Inferior parietal cortex (tissue), 1 donor: ENCODE measurements around the gene SRCIN1.
A peak's percentile ranks its signal among the peaks of the same experiment; 100 is the strongest.
"Not testable (repeated sequence)": the region's sequence is repeated elsewhere in the genome, so short reads cannot be mapped to it uniquely, and the experiment has no call there.

Experiments used
- DNase-seq: peaks from one replicate; pipeline ENCODE4 v3.0.0-alpha.2; 2016; ENCODE audit errors: extremely low spot score

SRCIN1 gene

GRCh38 chr17:38508954-38509771 is 96.6 kb downstream of the SRCIN1 start:
- DNase-seq: peak; percentile 74

DNA sequence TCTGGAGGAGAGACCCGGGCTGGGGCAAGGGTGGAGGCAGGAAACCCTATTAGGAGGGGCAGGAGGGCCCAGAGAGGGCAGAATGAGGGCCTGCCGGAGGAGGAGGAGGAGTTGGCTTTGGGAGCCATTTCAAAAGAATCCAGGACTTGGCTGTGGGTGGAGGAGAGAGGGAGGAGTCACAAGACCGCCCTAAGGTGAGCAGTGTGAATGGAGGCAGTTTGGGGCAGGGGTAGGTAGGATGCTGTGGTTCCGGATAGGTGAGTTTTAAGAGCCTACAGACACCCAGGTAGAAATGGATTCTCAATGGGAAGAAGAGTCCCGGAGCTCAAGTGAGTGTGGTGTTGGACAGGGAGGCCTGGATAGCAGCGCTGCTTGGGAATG is 97.2 kb downstream of the SRCIN1 start:
- DNase-seq: no peak

- DNase-seq: no peak
These were observed 97.7 kb downstream of the SRCIN1 start for GRCh38 chr17:38507921-38508569.

- DNase-seq: no peak
These were observed 98.3 kb downstream of the SRCIN1 start for GRCh38 chr17:38507436-38507835.

DNA sequence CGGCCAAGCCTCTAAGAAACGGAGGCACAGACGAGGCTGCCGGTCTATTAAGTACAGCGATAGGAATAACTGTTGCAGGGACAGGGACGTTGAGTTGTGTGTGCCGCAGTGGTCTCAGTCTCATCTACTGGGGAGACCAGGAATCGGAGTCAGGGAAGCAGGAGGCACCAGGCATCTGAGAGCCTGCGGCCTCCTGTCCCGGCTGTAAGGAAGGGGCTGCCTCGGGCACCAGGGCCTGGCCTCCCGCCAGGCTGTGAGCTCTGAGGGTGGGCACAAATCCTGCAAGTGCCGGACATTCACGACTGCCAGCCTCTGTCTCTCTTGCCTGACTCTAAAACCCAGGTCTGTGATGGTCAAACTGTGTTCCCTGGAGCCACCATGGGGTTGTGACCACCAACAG is 101.5 kb downstream of the SRCIN1 start:
- no peak for DNase-seq

GRCh38 chr17:38503286-38503913 is 102.4 kb downstream of the SRCIN1 start:
- DNase-seq: not testable (repeated sequence)

GRCh38 chr17:38501718-38502117 is 104.0 kb downstream of the SRCIN1 start:
- DNase-seq: not testable (repeated sequence)

- not testable (repeated sequence) for DNase-seq
These were observed 106.5 kb downstream of the SRCIN1 start for GRCh38 chr17:38499230-38499629.

DNA sequence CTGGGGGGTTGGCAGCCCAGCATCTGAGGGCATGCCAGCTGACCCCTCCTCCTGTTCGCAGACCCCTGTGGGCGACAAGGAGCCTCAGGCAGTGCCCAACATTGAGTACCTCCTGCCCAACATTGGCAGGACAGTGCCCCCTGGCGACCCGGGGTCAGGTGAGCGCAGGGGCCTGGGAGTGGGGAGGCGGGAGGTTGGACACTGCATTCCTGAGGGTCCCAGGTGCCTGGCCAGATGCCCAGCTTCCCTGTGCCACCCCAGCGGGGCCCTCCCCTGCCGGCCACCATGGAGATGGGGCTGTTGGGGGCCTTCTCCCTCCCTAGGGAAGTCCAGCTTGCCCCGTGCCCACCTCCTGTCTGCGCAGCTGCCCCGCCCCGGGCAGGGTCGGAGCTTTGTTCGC is 107.4 kb downstream of the SRCIN1 start:
- DNase-seq: no peak

DNA sequence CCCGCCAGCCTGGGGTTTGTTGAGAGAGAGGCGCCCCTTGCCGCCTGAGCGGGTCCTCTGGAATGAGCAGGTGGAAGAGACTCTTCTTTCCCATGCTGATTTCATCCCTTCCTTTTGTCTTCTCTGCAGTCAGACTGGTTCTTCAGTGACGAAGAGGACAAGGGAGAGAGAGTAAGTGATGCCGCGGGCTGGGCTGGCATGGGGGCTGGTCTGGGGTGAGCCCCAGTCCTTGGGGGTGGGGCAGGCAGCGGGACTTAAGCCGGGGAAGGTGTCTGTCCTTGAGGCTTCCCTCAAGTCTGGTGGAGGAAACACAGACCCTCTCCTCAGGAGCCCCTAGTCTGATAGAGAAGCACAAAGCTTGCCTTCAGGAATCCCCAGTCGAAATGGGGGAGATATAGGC is 108.1 kb downstream of the SRCIN1 start:
- not testable (repeated sequence) for DNase-seq

- DNase-seq: not testable (repeated sequence)
These were observed 111.6 kb downstream of the SRCIN1 start for GRCh38 chr17:38494152-38494551.

- DNase-seq: peak; percentile 88
These were observed 113.4 kb downstream of the SRCIN1 start for GRCh38 chr17:38492067-38493040.

- not testable (repeated sequence) for DNase-seq
These were observed 114.2 kb downstream of the SRCIN1 start for GRCh38 chr17:38491346-38492066.

- not testable (repeated sequence) for DNase-seq
These were observed 116.0 kb downstream of the SRCIN1 start for GRCh38 chr17:38489774-38490173.

- not testable (repeated sequence) for DNase-seq
These were observed 120.0 kb downstream of the SRCIN1 start for GRCh38 chr17:38485681-38486298.

DNA sequence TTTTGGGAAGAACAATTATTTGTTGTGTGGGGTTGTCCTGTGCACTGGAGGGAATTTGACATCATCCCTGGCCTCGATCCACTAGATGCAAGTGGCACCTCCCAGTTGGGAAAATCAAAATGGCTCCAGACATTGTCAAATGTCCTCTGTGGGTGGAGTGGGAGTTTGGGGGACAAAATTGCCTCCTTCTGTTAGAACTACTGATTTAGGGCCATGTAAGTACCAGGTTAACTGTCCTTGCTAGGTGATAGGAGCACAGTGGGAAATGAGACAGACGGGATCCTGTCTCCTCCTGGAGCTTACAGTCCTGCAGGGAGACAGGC is 120.6 kb downstream of the SRCIN1 start:
- DNase-seq: no peak

GRCh38 chr17:38484242-38485145 is 121.3 kb downstream of the SRCIN1 start:
- peak; percentile 91 for DNase-seq

DNA sequence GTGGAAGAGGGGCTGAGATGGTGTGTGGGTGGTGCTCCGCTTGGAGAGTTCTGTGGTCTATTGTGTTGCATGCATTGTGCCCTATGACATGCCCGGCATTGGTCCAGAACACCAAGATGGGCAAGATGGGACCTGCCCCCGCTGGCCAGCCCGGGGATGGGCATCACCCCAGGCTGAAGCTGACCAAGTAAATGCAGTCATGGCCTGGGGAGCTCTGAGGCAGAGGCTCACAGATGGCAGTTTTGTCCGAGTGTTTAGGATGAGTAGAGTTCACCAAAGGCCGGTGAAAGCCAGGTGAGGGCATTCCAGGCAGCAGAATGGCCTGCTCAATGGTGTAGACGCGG is 123.1 kb downstream of the SRCIN1 start:
- not testable (repeated sequence) for DNase-seq

GRCh38 chr17:38482039-38482699 is 123.6 kb downstream of the SRCIN1 start:
- DNase-seq: not testable (repeated sequence)
